H54 (cell line): ENCODE measurements around the gene TEKT2.

Experiments
- DNase-seq: peaks from one replicate; pipeline ENCODE4 v3.0.0; 2011; ENCODE audit warnings: low spot score, mixed read lengths; ENCODE audit not compliant: insufficient read length
- FAIRE-seq: peaks from 3 replicates; lab custom pipeline; 2011; peaks lifted over from hg19 to GRCh38; lab: Jason Lieb, UNC
- POLR2A ChIP-seq: IDR thresholded peaks from 2 replicates; pipeline ENCODE4 v1.6.1; 2011; ENCODE audit warnings: low read depth, mild to moderate bottlenecking, low read length

TEKT2 gene

DNA sequence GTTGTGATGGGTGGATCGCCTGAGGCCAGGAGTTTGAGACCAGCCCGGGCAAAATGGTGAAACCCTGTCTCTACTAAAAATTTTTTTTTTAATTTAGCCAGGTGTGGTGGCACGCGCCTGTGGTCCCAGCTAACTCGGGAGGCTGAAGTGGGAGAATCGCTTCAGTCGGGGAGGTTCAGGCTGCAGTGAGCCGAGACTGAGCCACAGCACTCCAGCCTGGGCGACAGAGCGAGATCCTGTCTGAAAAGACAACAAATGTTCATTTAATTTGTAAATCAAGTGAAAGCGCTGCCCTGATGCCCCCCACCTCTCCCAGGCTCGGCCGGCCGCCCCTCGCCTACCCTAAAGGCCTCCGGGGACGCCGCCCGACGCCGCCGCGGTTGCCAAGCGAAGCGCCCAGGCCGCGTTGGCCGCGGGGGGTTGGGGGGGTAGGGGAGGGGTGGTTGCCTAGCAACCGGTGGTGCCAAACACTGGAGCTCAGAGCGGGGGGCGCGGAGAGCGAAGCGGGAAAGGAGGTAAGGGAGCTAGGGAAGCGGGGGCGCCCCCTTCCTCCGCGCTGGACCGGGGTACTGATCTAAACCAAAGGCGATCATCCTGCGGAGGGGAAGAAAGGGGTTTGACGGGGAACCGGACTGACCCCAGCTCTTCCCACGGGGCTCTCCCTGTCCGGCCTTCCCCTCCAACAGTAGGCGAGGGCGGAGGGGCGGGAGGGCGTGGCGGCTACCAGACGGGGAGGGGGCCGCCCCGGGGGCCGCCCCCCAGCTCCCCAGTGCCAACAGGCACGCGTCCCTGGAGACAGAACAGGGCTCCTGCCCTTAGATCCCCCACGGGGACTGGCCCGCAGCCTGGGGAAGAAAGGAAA lies at the start of gene TEKT2:
TEKT2 (plus strand) TSS at position 460 of the 862 bp plus-strand sequence. CDS start 828 bp downstream, outside the sequence.
- DNase-seq (no peak), FAIRE-seq (no peak)
- no peak for TF ChIP-seq POLR2A

- peak; percentile 94 for FAIRE-seq
- DNase-seq = peak; percentile 42
Measured at GRCh38 chr1:36034692-36035091, 49.2 kb upstream of the TEKT2 start.

DNA sequence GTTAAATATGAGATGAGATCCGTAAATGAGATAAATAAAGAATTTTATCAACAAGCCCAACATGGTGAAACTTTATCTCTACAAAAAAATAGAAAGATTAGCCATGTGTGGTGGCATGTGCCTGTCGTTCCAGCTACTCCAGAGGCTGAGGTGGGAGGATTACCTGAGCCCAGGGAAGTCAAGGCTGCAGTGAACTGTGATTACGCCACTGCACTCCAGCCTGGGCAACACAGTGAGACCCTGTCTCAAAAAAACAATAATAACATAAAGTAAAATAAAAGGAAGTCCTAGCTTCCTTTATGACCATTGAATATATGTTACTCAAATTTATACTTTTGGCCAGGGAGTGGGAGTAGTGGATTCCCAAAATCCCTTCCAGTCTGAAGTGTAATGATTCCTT lies 48.7 kb upstream of the TEKT2 start:
- FAIRE-seq = no peak
- DNase-seq = no peak
- no peak for TF ChIP-seq POLR2A

More at GRCh38 chr1:36034692-36035091, 49.2 kb upstream of the TEKT2 start:
- TF ChIP-seq POLR2A = no peak

- FAIRE-seq (no peak), DNase-seq (no peak)
- no peak for TF ChIP-seq POLR2A
Measured at GRCh38 chr1:36040238-36040637, 43.7 kb upstream of the TEKT2 start.

GRCh38 chr1:36051821-36052220 lies 32.1 kb upstream of the TEKT2 start:
- FAIRE-seq = no peak
- DNase-seq = no peak
- TF ChIP-seq POLR2A = no peak

DNA sequence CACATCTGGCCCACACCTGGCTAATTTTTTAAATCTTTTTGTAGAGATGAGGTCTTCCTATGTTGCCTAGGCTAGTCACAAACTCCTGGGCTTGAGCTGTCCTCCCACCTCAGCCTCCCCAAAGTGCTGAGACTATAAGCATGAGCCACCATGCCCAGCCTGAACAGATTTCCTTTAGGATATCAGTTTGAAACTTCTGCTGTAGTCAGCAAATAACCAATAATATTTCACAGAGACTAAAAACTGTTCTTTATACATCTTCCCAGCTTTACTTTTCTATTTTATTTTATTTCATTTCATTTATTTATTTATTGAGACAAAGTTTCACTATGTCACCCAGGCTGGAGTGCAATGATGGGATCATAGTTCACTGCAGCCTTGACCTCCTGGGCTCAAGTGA lies 29.9 kb upstream of the TEKT2 start:
- FAIRE-seq (no peak), DNase-seq (no peak)
- no peak for TF ChIP-seq POLR2A

DNA sequence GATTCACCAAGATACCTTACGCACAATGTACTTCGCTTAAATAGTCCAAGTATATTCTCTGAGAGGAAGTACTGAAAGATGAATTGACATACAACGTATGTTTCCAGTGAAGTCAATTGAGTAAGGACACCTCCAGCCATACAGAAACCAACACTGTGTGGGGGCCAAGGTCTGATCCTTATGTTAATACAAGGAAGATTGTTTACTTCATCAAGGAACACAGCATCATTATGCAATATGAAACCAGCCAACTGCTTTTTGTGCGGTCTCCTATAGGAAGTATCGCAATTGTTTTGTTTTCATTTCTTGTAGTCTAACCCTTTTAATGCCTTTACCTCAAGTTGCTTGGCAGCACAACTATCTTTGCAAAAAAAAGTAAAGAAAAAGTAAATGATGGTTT lies 28.2 kb upstream of the TEKT2 start:
- no peak for TF ChIP-seq POLR2A
- DNase-seq (no peak), FAIRE-seq (peak; percentile 67)

DNA sequence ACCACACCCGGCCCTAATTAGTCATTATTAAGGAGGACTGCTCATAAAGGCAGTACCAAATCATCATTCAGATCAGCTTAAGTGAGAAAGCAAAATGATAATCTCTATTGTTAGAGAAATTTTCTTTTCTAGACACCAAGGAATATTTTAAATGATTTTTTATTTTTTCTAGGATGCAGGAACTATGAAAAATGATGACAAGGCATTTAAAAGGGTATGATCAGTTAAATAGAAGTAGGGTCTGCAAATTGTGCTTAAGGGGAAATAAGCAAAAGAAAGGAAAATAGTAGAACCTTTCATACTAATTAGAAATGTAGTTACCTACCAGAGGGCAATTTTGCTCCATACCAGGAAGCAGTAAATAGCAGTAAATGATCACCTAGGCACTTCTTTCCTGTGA lies 21.6 kb upstream of the TEKT2 start:
- TF ChIP-seq POLR2A = no peak
- FAIRE-seq = no peak
- DNase-seq = no peak

DNA sequence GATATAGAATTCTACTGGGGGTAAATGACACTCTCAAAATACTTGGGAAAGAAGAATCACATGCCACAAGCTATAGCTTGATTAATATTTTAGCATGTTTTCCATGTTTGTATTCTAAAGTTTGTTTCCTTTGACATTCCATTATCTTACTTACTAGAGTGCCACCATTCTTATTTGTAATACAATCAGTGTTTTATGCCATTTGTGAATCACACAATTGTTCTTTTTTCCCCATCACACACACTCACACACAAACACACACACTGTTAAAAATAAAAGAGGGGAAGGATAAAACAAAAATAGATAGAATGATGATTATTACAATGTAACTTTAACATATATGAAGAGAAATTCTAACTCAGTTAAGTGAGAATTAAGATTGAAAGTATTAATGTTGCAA lies 16.0 kb upstream of the TEKT2 start:
- FAIRE-seq (no peak), DNase-seq (no peak)
- TF ChIP-seq POLR2A = no peak

DNA sequence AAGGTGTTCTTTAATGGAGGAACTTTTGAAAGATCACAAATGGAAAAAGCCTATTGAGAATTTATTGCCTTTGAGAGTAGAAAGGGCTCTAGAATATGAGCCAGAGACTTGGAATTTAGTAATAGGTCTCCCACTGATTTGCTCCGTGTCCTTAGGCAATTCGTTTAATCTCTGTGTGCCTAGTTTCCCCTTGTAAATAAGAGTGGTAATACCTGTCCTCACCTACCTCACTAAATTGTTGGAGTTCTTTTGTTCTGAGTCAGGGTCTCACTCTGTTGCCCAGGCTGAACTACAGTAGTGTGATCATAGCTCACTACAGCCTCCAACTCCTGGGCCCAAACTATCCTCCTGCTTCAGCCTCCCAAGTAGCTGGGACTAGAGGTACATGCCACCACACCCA lies 15.0 kb upstream of the TEKT2 start:
- DNase-seq = no peak
- no peak for FAIRE-seq
- TF ChIP-seq POLR2A = no peak

GRCh38 chr1:36070349-36070748 lies 13.5 kb upstream of the TEKT2 start:
- no peak for FAIRE-seq
- no peak for DNase-seq
- no peak for TF ChIP-seq POLR2A

DNA sequence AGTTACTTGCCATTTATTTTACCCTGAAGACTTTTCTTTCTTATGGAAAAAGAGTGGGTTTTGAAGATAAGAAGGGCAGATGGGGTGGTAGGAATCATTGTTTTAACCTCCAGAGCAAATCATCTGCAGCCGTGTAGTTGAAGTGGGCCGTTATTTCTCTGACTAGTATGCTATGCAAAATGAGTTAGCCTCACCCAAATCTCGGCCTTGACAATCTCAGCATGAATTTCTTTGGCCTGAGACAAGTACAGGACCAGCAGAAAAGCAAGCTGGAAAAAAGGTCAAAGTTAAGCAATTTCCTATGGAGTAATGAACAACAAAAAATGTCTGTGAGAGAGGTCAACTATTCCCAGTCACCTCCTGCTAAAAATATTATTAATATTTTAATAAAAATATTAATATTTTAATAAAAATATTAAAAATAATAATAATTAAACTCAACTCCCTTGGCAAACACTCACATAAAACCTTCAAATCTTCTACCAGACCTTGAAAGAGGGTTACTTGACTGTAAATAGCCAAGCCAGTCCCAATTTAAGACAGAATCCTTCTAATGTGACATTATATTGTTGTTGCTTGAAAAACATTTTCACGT lies 6.8 kb upstream of the TEKT2 start:
- DNase-seq (no peak), FAIRE-seq (no peak)
- no peak for TF ChIP-seq POLR2A

DNA sequence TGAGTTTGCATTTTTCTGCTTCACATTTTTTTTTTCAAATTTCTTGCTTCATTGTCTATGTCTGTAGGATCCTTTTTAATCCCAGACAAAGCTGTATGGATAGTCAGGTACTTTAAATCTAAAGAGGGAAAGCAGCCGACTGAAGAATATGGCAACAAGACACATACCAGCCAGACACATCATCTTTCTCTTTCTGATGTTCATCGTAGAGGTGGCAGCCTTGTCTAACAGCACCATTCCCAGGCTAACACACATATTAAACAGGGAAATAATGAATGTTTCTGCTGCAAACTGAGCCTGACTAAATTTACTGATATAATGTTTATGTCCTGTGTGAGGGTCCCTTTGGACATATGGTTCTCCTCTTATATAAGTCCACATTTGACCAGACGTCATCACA lies 3.7 kb upstream of the TEKT2 start:
- TF ChIP-seq POLR2A = no peak
- DNase-seq (no peak), FAIRE-seq (no peak)

- FAIRE-seq (no peak), DNase-seq (no peak)
- no peak for TF ChIP-seq POLR2A
Measured at GRCh38 chr1:36080801-36081200, 3.1 kb upstream of the TEKT2 start.
